DND-41 (cell line): ENCODE measurements around the gene HMGXB3.

Experiments used
- CTCF ChIP-seq: IDR thresholded peaks from 2 replicates; pipeline ENCODE4 v1.5.1; 2012; ENCODE audit warnings: borderline replicate concordance, low read length, moderate library complexity, mild to moderate bottlenecking; ENCODE audit not compliant: poor library complexity, severe bottlenecking; ENCODE audit errors: extremely low read depth
- EZH2 ChIP-seq: IDR thresholded peaks from 3 replicates; pipeline ENCODE4 v1.6.1; 2012; ENCODE audit warnings: borderline replicate concordance, low read depth, mild to moderate bottlenecking, moderate library complexity, low read length, inconsistent platforms; ENCODE audit not compliant: severe bottlenecking

GRCh38 chr5:150001660-150002486 lies 1.3 kb downstream of the HMGXB3 start:
- TF ChIP-seq CTCF, result peak; percentile 66
- no peak for TF ChIP-seq EZH2
